Stimulated activated CD8-positive, alpha-beta memory T cell treated with anti-CD3 and anti-CD28 coated beads, Interleukin-4, amount 100 ng/mL, for 1 hour (primary cell): ENCODE results near the gene FRRS1.
A peak's percentile ranks its signal among the peaks of the same experiment; 100 is the strongest.
"Not testable (repeated sequence)": the region's sequence is repeated elsewhere in the genome, so short reads cannot be mapped to it uniquely, and the experiment has no call there.

ENCODE experiments used
- DNase-seq, 2 donors: peaks; one replicate each; pipeline ENCODE4 v3.0.0-alpha.2; 2020; ENCODE audit warnings: low read depth in 2 of 2, low spot score in 1 of 2

Gene FRRS1, protein sequence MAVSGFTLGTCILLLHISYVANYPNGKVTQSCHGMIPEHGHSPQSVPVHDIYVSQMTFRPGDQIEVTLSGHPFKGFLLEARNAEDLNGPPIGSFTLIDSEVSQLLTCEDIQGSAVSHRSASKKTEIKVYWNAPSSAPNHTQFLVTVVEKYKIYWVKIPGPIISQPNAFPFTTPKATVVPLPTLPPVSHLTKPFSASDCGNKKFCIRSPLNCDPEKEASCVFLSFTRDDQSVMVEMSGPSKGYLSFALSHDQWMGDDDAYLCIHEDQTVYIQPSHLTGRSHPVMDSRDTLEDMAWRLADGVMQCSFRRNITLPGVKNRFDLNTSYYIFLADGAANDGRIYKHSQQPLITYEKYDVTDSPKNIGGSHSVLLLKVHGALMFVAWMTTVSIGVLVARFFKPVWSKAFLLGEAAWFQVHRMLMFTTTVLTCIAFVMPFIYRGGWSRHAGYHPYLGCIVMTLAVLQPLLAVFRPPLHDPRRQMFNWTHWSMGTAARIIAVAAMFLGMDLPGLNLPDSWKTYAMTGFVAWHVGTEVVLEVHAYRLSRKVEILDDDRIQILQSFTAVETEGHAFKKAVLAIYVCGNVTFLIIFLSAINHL

DNA sequence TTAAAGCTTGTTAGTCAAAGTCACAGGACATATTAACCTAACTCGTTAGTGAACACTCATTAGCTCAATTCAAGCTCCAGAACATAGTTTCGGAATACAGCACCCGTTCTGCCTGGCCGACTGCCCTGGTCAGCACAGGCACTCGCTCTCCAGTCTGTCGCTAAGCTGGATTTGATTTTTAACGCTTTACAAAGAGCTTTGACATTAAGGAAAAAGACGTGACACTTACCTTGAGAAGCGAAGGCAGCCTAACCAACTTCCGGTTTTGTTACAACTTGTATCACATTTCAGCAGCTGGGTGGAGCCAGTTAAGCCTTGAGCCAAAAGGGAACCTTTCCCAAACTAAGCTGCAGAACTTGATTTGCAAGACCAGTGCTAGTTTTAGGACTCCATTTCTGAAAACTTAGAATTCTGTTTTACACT is at the start of gene FRRS1:
Gene FRRS1, minus strand, starts transcription at position 258 of the 423 bp plus-strand sequence. CDS start 17,867 bp downstream, outside the sequence.
- peak in 1 of 2 donors; percentile 2 for DNase-seq

- DNase-seq: no peak
Measured at GRCh38 chr1:99814373-99814900, 48.0 kb upstream of the FRRS1 start.

- DNase-seq: no peak
Measured at GRCh38 chr1:99811747-99812146, 45.3 kb upstream of the FRRS1 start.

GRCh38 chr1:99811075-99811474 is 44.6 kb upstream of the FRRS1 start:
- no peak for DNase-seq

DNA sequence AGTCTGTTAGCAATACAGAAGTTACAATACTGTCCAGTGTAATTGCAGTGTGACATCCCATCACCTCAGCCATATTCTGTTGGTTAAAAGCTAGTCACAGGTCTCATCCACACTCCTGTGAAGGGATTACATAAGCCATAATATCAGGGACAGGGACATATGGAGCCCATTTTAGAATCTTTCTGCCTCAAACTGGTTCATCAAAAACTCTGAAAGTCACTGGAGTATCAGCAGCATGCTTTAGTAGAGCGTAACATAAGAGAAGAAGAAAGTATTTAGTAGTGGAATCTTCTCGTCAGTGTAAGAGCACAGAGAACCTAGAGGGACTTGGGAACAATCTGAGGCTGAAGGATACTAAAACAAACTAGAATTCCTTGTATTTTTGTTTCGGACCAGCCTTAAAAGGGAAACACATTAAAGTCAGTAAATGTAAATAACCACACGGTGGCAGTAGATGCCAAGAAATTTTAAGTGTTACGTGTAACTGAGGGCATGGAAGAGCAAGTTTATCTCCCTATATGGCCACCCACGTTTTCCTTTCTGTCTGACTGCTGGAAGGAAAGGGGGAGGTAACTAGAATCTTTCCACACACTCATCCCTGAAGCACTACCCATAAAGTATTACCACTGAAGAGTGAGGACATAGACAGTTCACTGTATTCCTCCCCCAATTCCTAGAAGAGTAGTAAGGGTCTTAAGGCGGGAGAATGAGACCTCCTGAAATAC is 42.1 kb upstream of the FRRS1 start:
- DNase-seq: no peak

DNA sequence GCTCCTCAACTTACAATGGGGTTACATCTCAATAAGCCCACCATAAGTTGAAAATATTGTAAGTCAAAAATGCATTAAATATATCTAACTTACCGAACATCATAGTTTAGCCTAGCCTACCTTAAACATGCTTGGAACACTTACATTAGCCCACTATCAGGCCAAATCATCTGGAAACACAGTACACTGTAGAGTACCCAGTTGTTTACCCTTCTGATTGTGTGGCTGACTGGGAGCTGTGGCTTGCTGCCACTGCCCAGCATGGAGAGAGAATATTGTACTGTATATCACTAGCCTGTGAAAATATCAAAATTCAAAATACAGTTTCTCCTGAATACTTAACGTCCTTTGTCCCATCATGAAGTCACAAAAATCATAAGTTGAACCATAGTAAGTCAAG is 40.4 kb upstream of the FRRS1 start:
- no peak for DNase-seq

DNA sequence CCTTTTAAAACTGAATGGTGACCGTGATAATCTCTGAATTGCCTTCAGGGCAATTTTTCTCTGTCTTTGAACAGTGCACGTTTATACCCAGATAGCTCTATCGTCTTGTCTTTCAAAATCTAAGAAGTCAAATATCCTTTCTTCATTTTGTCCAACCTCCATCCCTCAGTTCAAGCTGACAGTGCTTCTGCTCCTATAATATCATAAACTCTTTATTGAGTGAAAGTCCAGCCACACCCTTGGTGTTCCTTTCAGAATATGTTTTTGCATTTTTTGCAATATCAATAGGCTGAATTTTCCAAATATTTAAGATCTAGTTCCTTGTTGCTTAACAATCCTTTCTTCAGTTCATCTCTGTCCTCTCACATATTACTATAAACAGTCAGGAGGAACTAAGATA is 35.1 kb upstream of the FRRS1 start:
- DNase-seq: no peak

DNA sequence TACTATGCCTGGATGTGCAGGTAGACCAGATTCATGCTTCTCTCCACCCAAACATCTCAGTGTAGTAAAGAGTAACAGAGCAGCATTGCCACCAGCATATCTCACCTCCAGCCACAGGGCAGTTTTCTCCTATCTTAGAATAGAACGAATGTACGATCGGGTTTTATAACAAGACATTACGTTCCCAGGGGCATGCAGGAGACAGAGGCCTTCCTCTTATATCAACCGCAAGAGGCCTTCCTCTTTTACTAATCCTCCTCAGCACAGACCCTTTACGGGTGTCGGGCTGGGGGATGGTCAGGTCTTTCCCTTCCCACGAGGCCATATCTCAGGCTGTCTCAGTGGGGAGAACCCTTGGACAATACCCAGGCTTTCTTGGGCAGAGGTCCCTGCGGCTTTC is 27.4 kb upstream of the FRRS1 start:
- not testable (repeated sequence) for DNase-seq

- no peak for DNase-seq
Measured at GRCh38 chr1:99789715-99790114, 23.3 kb upstream of the FRRS1 start.

- no peak for DNase-seq
Measured at GRCh38 chr1:99788896-99789295, 22.5 kb upstream of the FRRS1 start.

DNA sequence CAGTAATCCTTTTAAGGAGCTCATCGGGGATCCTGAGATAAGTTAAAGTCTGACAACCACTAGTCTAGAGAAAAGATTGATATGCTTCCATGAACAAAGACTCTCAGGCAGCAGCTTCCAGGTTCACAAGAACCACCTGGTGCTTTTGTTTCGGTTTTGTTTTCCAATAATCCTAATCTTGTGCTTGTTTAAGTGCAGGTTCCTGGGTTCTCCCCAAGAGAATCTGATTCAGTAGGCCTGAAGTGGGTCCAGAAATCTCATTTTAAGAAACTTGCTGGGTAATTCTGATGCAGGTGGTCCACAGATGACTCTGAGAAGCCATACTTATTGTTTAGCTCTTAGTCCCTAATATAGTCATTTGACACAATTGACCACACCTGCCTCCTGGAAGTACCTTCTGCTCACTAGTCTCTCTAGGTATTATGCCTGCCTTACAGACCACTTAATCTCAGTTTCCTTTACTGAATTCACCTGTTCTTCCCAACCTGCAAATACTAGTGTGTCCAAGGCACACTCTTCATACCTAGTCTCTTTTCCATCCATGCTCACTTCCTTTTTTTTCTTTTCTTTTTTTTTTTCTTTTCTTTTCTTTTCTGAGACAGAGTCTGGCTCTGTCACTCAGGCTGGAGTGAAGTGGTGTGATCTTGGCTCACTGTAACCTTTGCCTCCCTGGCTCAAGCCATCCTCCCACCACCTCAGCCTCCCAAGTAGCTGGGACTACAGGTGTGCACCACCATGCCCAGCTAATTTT is 20.5 kb upstream of the FRRS1 start:
- no peak for DNase-seq

- DNase-seq: no peak
Measured at GRCh38 chr1:99784809-99785255, 18.4 kb upstream of the FRRS1 start.

DNA sequence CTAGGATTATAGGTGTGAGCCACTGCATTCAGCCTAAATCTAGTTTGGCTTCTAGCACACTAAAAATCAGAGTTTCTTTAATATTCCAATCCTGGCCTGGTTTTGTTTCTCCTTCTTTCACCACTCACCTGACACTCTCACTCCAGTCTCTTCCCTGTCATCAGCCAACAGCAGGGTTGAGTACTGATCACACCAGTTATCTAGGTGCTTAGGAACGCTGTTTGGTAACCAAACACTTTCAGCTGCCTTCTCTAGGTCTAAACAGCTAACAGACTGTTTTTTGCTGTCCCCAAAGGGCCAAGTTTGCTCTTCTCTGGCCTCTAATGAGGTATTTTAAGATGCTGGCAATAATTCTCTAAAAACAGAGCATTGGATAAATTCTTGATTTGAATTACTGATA is 17.7 kb upstream of the FRRS1 start:
- DNase-seq: no peak

DNA sequence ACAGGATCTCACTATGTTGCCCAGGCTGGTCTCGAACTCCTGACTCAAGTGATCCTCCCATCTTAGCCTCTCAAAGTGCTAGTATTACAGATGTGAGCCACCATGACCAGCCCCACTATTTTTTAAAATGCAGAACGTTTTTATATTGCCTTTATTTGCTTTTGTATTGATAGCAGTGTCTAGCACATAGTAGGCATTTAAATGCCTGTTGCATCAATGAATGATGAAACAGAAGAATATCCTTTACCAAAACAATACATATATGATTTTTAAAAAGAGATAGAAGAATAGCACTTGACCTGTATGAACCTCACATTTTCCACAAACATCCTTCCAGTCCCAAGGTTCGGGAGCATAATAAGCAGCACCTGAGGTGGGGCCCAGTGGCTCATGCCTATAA is 16.5 kb upstream of the FRRS1 start:
- DNase-seq: no peak

DNA sequence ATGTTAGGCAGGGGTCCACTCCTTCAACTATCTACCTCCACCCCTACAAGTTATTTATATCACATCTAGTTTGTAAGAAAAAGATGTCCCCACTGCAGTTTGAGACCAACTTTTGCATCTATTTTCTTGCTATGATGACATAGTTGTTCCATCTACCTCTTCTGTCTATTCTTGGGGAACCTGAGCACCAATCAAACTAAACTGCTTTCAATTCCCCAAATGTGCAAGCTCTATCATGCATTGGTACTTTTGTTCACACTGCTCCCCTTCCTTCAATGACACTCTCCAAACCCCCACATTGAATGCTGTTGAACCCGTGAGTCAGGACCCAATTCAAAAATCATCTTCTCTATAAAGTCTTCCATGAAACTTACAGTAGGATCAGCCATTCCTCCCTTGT is 16.0 kb upstream of the FRRS1 start:
- no peak for DNase-seq

DNA sequence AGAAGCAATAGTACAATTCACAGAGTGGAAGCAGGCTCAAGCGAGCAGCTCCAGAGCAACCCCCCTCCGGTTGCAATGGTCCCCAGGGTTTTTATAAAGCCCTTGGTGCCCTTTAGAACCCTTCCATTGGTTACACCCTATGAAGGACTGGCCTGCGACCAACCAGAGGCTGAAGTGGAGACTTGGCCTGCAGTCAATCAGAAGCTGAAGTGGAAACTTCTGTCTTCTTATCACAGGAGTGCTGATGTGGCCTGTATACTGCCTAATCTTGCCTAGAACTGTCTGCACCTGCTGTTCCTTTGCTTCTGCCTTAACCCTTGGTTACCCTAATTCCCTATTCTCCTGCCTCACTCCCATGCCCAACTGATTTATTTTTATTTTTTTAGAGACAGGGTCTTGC is 15.4 kb upstream of the FRRS1 start:
- no peak for DNase-seq

GRCh38 chr1:99777752-99778151 is 11.3 kb upstream of the FRRS1 start:
- no peak for DNase-seq

GRCh38 chr1:99776120-99776519 is 9.7 kb upstream of the FRRS1 start:
- no peak for DNase-seq

DNA sequence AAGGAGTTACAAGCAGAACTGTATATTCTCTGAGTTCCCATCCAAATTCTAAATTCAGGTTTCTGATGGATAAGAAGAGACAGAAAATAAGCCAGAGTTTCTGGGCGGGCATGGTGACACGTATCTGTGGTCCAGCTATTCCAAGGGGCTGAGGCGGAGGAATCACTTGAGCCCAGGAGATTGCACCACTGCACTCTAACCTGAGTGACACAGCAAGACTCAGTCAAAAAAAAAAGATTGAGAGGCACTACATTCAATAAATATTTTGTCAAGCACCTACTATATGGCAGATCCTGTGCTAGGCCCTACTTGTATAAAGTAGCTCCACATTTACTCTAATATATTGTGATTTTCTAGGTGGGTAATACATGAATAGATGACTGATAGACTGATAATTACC is 6.4 kb upstream of the FRRS1 start:
- no peak for DNase-seq

DNA sequence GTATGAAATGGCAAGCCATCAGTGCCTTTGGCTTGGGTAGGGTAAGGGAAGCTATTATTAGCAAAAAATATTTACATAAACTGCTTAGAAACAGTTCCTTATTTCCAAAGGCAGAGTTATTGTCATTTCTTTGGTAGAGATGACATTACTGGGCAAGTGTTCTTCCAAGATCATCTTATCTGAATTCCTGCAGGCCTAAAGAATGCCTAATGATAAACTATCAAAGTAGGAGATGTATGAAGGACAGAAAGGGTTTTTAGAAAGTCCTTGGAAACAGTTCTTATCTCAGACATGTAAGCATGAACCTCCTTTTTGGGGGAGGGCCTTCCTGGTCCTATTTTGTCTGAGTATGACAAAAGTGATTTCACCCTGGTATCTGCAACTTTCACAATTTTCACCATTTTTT is 5.1 kb upstream of the FRRS1 start:
- no peak for DNase-seq
